GM21619 (cell line): ENCODE results near the gene ETV3L.

Experiments used
- ATAC-seq: cut with Tn5 transposase; IDR thresholded peaks from one replicate; pipeline ENCODE4 v1.9.1; 2021; ENCODE audit not compliant: unreplicated experiment

The ETV3L gene

GRCh38 chr1:157132616-157133167 lies 33.1 kb upstream of the ETV3L start:
- no peak for ATAC-seq

GRCh38 chr1:157132111-157132510 lies 32.5 kb upstream of the ETV3L start:
- no peak for ATAC-seq

DNA sequence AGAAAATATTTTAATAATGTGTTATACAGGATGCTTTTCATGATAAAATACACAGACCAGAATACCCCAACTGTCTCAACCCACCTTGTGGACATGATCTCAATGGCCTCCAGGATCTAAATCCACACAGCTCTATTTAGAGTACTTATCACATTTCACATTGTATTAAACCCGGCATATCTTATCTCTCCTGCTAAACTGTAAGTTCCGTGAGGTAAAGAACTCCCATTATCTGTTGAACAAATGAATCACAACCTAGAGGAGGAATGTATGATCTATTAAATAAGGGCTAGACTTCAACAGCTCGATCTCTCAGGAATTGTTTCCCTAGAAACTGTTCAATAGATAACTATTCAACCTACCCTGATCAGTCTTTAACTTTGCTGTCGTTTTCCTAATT lies 31.7 kb upstream of the ETV3L start:
- ATAC-seq: no peak

GRCh38 chr1:157124855-157125254 lies 25.2 kb upstream of the ETV3L start:
- no peak for ATAC-seq

DNA sequence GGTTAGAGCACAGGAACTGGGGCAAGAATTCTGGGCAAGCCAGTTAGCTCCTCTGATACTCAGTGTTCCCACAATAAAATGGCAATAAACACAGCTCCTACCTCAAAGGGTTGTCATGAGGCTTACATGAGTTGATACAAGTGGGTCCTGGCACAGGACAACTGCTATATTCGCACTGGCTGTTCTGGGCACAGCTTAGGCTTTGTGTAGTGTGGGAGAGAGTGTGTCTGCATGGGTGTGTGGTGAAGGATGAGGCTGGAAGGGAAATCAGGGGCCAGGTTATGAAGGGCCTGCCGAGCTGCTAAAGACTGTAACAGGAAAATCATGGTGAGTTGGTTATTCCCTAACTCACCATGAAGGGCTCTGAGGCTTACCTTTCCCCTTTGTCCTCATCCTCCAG lies 19.8 kb upstream of the ETV3L start:
- ATAC-seq: no peak

- no peak for ATAC-seq
Observed at GRCh38 chr1:157119008-157119407, 19.4 kb upstream of the ETV3L start.

DNA sequence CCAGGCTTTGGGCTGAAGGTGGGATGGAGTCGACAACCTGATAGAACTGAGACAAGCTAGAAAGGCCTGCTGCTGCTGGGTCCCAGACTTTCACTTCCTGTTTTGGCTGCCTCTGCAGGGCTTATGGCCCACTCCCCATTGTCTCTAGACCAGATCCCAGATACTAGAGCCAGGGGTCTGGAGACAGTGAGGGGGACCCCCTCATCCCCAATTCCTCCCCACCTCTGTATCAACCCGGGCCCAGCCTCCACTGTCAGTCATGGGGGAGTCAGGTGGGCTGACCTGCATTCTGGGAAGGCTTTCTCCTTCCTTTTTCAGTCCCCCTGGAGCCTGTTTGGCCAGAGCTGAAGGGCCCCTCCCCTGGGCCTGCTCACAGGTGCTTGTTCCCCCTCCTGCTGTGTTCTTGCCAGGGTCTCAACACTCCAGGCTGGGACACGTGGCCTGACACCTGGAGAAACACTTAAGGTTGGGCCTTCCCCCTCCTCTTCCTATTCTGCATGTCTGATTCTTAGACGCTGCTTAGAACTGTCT lies 18.0 kb upstream of the ETV3L start:
- no peak for ATAC-seq

DNA sequence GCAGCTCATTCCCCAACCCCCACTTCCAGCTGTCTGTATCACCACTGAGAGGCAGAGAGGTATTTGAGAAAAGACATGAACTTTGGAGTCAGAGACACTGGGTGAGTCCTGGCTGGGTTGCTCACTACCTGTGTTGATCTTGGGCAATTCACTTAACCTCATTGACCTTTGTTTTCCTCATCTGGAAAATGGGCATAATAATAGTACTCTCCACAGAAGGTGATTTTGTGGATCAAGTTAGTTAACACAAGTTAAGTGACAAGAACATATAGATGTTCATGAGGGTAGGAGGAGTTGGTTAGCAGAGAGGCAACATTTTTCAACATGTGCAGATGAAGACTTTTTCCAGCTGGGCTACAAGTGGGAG lies 17.1 kb upstream of the ETV3L start:
- ATAC-seq: no peak

- no peak for ATAC-seq
Observed at GRCh38 chr1:157115851-157116736, 16.5 kb upstream of the ETV3L start.

GRCh38 chr1:157115429-157115838 lies 15.8 kb upstream of the ETV3L start:
- ATAC-seq: no peak

DNA sequence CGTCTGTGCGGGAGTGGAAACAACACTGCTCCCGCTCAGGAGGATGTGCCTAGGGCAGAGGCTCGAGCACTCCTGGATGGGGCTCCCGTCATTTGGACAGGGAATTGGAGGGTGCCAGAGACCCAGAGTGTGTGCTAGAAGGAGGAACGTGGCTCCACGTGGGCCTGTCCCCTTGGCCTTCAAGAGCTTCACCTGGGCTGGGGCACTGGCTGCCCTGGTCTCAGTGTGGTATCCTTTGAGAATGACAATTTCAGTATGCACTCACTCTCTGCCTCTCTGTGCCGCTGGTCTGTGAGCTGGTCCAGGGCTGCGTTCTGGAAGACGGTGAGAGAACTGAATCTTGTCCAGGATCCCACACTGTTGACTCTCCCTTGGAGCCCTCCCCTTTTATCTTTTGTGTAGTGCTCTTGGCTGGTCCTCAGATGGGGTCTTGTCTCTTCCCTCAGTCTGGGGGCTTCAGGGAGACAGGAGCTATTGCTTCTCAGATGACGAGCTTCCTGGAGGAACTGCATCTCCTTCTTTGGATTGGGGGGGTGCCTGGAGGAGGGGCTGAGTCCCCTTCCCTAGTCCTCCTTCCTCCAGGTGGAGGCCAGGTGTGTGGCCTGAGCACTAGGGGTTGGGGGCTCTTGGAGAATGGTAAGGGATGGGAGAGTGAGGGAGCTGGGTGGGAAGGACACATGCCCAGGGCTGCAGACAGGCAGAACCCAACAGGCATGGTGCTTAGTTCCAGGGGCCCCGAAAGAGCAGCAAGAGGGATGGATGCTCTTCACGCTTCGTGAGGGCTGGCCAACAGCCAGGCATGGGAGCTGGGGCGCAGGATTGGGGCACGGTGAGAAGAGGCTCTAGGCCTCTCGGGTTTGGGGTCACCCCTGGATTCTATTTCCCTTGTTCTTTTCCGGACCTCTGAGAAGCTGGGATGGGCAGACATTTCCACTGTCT lies 14.8 kb upstream of the ETV3L start:
- ATAC-seq: no peak

- ATAC-seq: no peak
Observed at GRCh38 chr1:157113631-157114030, 14.0 kb upstream of the ETV3L start.

DNA sequence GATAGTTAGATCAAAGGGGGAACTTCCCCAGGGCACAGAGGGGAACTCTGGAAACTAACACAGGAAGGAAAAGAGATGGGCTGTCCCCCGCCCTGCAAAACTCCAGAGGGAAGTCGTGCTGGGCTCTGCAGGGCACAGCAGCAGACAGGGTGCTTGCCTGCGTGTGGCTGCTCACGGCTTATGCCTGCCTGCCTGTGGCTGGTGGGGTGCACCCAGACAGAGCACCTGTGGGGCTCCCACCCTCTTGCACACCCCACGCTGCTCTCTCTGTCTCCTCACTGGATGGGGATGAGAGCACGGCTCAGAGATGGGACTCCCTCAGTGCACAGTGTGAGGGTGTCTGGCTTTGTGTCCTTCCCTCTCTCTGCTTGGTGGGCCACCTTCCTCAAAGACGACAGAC lies 13.5 kb upstream of the ETV3L start:
- ATAC-seq: no peak

DNA sequence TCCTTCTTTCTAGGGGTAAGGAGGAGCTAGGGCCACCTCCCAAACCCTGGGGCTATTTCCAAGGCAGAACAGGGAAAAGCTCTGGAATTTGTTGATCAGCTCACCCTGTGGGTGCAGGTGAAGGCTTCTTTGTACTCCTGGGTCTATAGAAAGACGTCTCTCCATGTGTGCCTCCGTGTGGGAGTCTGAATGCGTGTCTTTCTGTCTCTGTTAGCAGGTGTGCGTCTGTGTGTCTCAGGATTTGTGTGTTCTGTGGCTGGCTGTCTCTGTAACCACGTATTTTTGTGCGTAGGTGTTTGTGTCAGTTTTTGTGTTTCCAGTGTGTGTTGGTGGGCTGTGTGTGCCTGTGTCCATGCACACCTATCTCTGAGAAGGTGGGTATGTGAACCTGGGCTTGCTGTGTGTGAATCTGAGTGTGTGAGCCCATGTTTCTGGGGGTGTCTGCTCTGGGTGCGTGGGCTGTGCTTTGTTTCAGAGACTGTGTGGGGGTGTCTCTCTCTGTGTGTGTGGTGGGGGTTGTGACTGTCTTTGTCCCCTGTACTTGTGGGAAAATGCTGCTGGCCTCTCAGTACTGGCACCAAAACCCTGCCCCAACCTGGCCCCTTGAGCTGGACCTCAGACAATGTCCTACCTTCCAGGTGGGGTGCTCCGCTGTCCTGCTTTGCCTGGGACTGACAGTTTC lies 12.7 kb upstream of the ETV3L start:
- ATAC-seq: no peak

DNA sequence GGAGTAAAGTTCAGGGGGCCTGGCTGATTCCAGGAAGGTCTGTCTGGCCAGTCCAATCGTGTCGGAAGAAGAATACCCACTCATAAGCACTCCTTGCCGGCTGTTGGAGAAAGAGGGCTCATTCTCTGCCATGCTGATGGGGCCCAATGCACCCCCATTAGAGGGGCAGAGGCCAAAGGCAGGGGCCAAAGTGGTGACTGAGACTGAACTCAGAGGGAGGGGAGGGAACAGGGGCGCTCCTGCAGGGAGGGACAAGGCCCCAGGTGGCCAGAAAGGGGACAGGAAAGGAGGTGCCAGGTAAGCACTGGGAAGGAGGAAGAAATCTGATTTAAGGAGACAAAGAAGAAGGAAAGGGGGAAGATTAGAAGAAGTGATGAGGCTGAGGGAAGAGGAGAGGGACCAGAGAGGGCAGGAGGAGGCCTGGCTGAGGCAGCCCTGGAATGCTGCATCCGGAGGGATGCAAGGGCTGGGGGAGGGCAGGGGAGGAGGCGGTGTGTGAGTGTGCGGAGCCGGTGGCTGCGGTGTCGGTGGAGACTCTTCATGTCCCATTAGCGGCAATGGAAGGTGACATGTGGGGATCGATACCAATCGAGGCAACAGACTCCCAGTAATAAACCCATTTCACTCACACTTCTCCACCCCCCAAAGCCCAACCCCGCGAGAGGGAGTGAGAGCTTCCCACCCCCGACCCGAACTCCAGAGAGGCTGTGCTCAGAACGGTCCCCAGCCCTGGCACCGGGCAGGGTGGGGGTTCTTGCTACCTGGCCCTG lies 12.0 kb upstream of the ETV3L start:
- no peak for ATAC-seq

GRCh38 chr1:157110686-157111085 lies 11.1 kb upstream of the ETV3L start:
- ATAC-seq: no peak

DNA sequence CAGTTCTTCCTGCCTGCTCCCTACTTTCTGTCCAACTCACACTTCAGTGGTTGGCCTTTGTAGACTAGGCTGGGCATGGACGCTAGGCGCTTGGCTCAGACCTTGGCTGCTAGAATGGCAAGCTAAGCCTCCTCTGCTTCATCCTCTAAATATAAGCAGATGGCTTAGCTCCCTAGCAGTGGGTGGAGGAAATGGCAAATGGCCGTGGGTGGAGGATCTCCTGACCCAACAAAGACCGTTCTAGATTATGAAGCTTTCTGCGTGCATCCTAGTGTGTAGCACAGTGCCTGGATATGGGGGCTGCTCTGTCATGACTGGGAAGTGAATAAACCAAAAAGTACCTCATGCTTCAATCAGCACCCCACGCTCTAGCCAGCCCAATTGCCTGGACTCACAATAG lies 10.4 kb upstream of the ETV3L start:
- no peak for ATAC-seq

GRCh38 chr1:157108448-157108847 lies 8.8 kb upstream of the ETV3L start:
- no peak for ATAC-seq

DNA sequence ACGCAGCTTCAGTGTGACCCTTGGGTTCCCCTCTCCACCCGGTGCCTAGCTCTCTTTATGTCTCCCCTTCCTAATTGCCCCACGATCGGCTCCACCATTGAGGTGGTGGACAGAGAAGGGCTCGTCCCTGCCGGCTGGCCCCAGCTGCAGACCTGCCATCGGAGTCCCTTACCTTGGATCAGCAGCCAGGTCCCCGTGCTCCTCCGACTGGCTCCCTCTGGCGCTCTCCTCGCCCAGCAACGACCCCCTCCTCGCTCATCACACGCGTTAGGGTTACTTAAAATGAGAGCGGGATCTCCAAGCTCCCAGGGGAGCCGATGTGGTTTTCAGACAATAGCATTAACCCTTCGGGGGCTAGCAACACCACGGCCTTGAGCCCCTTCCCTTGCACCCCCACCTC lies 8.1 kb upstream of the ETV3L start:
- ATAC-seq: no peak

DNA sequence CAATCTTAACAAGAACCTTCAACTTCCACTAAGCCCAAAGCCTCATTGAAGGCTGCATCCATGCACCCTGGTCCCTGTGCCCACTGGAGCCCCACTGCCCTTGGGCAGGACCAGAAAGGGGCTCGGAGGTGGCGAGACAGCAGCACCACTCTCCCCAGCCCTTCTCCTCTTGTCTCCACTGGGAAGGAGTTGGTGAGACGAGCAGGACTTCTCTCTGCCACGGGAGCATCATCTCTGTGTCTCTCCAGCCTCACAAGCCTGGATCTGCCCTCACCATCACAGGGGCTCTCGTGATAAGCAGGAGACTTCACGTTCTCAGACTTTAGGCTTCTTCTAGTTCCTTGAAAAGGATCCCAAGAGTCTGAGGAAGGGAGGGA lies 7.2 kb upstream of the ETV3L start:
- ATAC-seq: no peak
